Fibroblast of the aortic adventitia (primary cell): ENCODE measurements around the gene RCL1. TPM values are rescaled to one million over a fixed set of nuclear protein-coding genes. Genes with fewer than 3 reads are reported as not detected.
A peak's percentile ranks its signal among the peaks of the same experiment; 100 is the strongest.
"Not testable (repeated sequence)": the region's sequence is repeated elsewhere in the genome, so short reads cannot be mapped to it uniquely, and the experiment has no call there.

Source experiments
- DNase-seq: peaks from one replicate; pipeline ENCODE4 v3.0.0-alpha.2; 2010; ENCODE audit warnings: low read depth
- H3K4me3 ChIP-seq: 2 replicates; pipeline ENCODE4 v1.5.1; 2011; ENCODE audit warnings: low read depth, mild to moderate bottlenecking, control low read depth, low read length, moderate library complexity
- CTCF ChIP-seq: IDR thresholded peaks from 2 replicates; pipeline ENCODE4 v1.5.1; 2011; ENCODE audit warnings: mild to moderate bottlenecking, low read length, control low read depth, inconsistent platforms; ENCODE audit not compliant: insufficient read depth
- total RNA-seq: library from RNA; depleted of rRNA; stranded (reverse); fragments of >200 nt; gene quantifications from 2 replicates; pipeline ENCODE4 v1.2.3, GENCODE V29; 2012; ENCODE audit warnings: low replicate concordance

Gene RCL1
- total RNA-seq, 1 donor = 13.4 TPM

- no peak overlapping the region for H3K4me3 ChIP-seq
- no peak for DNase-seq
- TF ChIP-seq CTCF = no peak
Measured at GRCh38 chr9:4768681-4769080, 24.1 kb upstream of the RCL1 start.

DNA sequence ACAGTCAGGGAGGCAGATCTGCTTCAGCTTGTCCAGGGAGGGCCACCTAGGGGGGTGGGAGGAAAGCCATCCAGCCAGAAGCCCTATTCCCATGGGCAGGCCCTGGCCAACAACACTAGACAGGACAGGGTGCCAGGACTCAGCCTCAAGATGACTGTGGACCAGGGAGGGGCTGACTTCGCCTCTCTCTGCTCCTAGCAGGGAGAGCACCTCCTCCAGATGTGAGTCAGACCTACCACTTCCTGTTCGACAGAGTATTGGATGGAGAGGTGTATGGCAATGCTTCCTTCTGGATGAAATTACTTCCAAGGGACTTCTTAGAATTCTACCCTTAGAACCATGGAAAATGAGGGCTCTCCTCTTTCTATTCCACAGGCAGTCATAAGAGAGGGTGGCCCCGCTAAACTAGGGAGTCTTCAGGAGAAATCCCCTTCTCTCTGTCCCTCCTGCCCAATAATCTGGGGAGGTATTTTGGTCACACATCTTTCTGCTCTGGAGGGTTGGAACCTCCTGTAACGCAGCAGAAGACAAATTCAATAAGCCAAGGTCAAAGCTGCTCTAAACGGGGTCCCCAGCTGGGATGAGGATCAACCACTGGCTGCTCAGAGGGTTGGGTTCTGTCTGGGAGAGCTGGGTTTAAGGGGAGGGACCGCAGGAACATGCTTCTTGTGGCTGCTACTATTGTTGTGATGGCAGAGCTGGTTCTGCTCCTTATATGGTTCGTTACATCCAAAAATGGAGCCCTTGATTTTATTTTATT, 23.2 kb upstream of the RCL1 start:
- peak; percentile 41 for DNase-seq
- TF ChIP-seq CTCF = no peak
- no peak overlapping the region for H3K4me3 ChIP-seq

DNA sequence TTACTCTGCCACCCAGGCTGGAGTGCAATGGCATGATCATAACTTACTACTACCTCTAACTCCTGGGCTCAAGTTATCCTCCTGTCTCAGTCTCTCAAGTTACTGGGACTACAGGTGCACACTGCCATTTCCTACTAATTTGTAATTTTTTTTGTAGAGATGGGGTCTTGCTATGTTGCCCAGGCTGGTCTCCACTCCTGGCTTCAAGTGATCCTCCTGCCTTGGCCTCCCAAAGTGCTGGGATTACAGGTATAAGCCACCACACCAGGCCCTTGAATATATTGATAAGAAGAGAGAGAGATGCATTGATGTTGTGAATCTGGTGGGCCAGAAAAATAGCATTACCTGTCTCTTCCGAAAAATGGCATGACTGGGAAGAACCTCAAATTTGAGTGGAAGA, 21.0 kb upstream of the RCL1 start:
- TF ChIP-seq CTCF = no peak
- no peak for DNase-seq
- H3K4me3 ChIP-seq = no peak overlapping the region

- DNase-seq = peak; percentile 68
- no peak for TF ChIP-seq CTCF
- no peak overlapping the region for H3K4me3 ChIP-seq
Measured at GRCh38 chr9:4774209-4774608, 18.5 kb upstream of the RCL1 start.

DNA sequence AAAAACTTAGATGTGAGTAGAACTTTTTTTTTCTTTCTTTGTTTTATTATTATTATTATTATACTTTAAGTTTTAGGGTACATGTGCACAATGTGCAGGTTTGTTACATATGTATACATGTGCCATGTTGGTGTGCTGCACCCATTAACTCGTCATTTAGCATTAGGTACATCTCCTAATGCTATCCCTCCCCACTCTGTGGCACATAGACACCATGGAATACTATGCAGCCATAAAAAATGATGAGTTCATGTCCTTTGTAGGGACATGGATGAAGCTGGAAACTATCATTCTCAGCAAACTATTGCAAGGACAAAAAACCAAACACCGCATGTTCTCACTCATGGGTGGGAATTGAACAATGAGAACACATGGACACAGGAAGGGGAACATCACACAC, 17.8 kb upstream of the RCL1 start:
- H3K4me3 ChIP-seq, DNase-seq: not testable (repeated sequence)

DNA sequence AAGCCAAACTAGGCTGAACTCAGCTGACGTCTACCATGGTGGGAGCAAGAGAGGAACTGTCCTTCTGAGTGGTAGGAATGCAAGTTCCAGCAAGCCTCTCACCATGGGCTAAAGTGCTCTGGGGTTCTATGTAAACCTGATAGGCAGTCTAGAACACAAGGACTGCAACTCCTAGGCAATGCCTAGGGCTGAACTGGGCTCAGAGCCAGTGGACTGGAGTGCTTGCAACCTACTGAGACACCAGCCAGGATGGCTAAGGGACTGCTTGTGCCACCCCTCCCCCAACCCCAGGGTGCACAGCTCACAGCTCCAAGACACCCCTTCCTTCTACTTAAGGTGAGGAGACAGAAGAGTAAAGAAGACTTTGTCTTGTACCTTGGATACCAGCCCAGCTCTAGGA, 12.1 kb upstream of the RCL1 start:
- no peak for DNase-seq
- no peak for TF ChIP-seq CTCF
- H3K4me3 ChIP-seq = no peak overlapping the region

GRCh38 chr9:4781408-4781807, 11.3 kb upstream of the RCL1 start:
- no peak for DNase-seq
- no peak overlapping the region for H3K4me3 ChIP-seq
- no peak for TF ChIP-seq CTCF

- DNase-seq = not testable (repeated sequence)
Measured at GRCh38 chr9:4783191-4783590, 9.6 kb upstream of the RCL1 start.

More at GRCh38 chr9:4783191-4783590, 9.6 kb upstream of the RCL1 start:
- H3K4me3 ChIP-seq = not testable (repeated sequence)
